H9 (cell line): Measurements from ENCODE around the gene RAB26. TPM values are rescaled to one million over a fixed set of nuclear protein-coding genes. Genes with fewer than 3 reads are reported as not detected.

Experiments used
- DNase-seq: peaks from one replicate; pipeline ENCODE4 v3.0.0-alpha.2; 2017
- H2AFZ ChIP-seq: one replicate; pipeline ENCODE4 v1.6.1; 2013; ENCODE audit warnings: mild to moderate bottlenecking, low read length, control low read depth, moderate library complexity
- H2AK5ac ChIP-seq: 2 replicates; pipeline ENCODE4 v1.6.1; 2013; ENCODE audit warnings: low read length, control low read depth, mixed read lengths; ENCODE audit not compliant: insufficient read length
- H2BK120ac ChIP-seq: one replicate; pipeline ENCODE4 v1.6.1; 2013; ENCODE audit warnings: low read depth, mild to moderate bottlenecking, low read length, control low read depth, inconsistent platforms; ENCODE audit not compliant: poor library complexity, severe bottlenecking
- H2BK12ac ChIP-seq: 2 replicates; pipeline ENCODE4 v1.6.1; 2013; ENCODE audit warnings: low read length, control low read depth, mixed read lengths, low read depth; ENCODE audit not compliant: insufficient read length
- H2BK15ac ChIP-seq: 2 replicates; pipeline ENCODE4 v1.6.1; 2013; ENCODE audit warnings: low read depth, low read length, control low read depth
- H2BK20ac ChIP-seq: one replicate; pipeline ENCODE4 v1.6.1; 2013; ENCODE audit warnings: low read depth, mild to moderate bottlenecking, low read length, control low read depth, inconsistent platforms; ENCODE audit not compliant: poor library complexity, severe bottlenecking
- H2BK5ac ChIP-seq: 2 replicates; pipeline ENCODE4 v1.6.1; 2013; ENCODE audit warnings: low read length, control low read depth, mixed read lengths; ENCODE audit not compliant: insufficient read length
- H3K14ac ChIP-seq: 2 replicates; pipeline ENCODE4 v1.6.1; 2013; ENCODE audit warnings: low read length, control low read depth; ENCODE audit not compliant: insufficient read depth
- H3K18ac ChIP-seq: 2 replicates; pipeline ENCODE4 v1.6.1; 2013; ENCODE audit warnings: low read depth, mild to moderate bottlenecking, mixed read lengths, low read length, control low read depth; ENCODE audit not compliant: insufficient read length
- H3K23ac ChIP-seq: 2 replicates; pipeline ENCODE4 v1.6.1; 2013; ENCODE audit warnings: low read length, control low read depth, mixed read lengths, low read depth; ENCODE audit not compliant: insufficient read length
- H3K23me2 ChIP-seq: 2 replicates; pipeline ENCODE4 v1.6.1; 2013; ENCODE audit warnings: low read depth, mild to moderate bottlenecking, mixed read lengths, low read length, control low read depth; ENCODE audit not compliant: insufficient read length, poor library complexity, severe bottlenecking
- H3K27ac ChIP-seq: 2 replicates; pipeline ENCODE4 v1.5.1; 2013; ENCODE audit warnings: low read length, control low read depth, mixed read lengths, low read depth; ENCODE audit not compliant: insufficient read length
- H3K27me3 ChIP-seq: 2 replicates; pipeline ENCODE4 v1.6.1; 2013; ENCODE audit warnings: low read length, control low read depth, inconsistent platforms; ENCODE audit not compliant: insufficient read depth
- H3K4ac ChIP-seq: 2 replicates; pipeline ENCODE4 v1.6.1; 2013; ENCODE audit warnings: low read depth, mild to moderate bottlenecking, control low read depth, inconsistent platforms, low read length, moderate library complexity
- H3K4me1 ChIP-seq: 2 replicates; pipeline ENCODE4 v1.6.1; 2013; ENCODE audit warnings: low read length, control low read depth, inconsistent platforms; ENCODE audit not compliant: insufficient read depth
- H3K4me2 ChIP-seq: 2 replicates; pipeline ENCODE4 v1.6.1; 2013; ENCODE audit warnings: low read length, control low read depth, mixed read lengths; ENCODE audit not compliant: insufficient read length, insufficient read depth
- H3K56ac ChIP-seq: 2 replicates; pipeline ENCODE4 v1.6.1; 2013; ENCODE audit warnings: low read depth, mild to moderate bottlenecking, mixed read lengths, low read length, control low read depth; ENCODE audit not compliant: insufficient read length
- H3K79me1 ChIP-seq: 2 replicates; pipeline ENCODE4 v1.6.1; 2013; ENCODE audit warnings: low read depth, mild to moderate bottlenecking, moderate library complexity, low read length, control low read depth, inconsistent platforms; ENCODE audit not compliant: insufficient read depth, poor library complexity, severe bottlenecking
- H3K79me2 ChIP-seq: 2 replicates; pipeline ENCODE4 v1.6.1; 2013; ENCODE audit warnings: low read length, control low read depth, inconsistent platforms; ENCODE audit not compliant: insufficient read depth
- H3K9ac ChIP-seq: 2 replicates; pipeline ENCODE4 v1.6.1; 2013; ENCODE audit warnings: low read length, control low read depth, mixed read lengths; ENCODE audit not compliant: insufficient read length; ENCODE audit errors: extremely low read depth
- H3K9me3 ChIP-seq: one replicate; pipeline ENCODE4 v1.6.1; 2013; ENCODE audit warnings: low read depth, low read length, inconsistent platforms; ENCODE audit not compliant: control insufficient read depth
- H3T11ph ChIP-seq: one replicate; pipeline ENCODE4 v1.6.1; 2013; ENCODE audit warnings: mild to moderate bottlenecking, low read length, control low read depth, inconsistent platforms
- H4K20me1 ChIP-seq: one replicate; pipeline ENCODE4 v1.6.1; 2013; ENCODE audit not compliant: control insufficient read depth, insufficient read length, insufficient read depth
- H4K5ac ChIP-seq: 2 replicates; pipeline ENCODE4 v1.6.1; 2013; ENCODE audit warnings: low read depth, mild to moderate bottlenecking, mixed read lengths, low read length, control low read depth; ENCODE audit not compliant: insufficient read length
- H4K8ac ChIP-seq: replicated peaks from 2 replicates; pipeline ENCODE4 v1.6.1; 2013; ENCODE audit warnings: low read length, control low read depth, mixed read lengths, low read depth; ENCODE audit not compliant: insufficient read length
- H4K91ac ChIP-seq: 2 replicates; pipeline ENCODE4 v1.6.1; 2013; ENCODE audit warnings: low read depth, mild to moderate bottlenecking, moderate library complexity, mixed read lengths, low read length, control low read depth; ENCODE audit not compliant: insufficient read length
- H3K27ac Mint-ChIP-seq, 3 experiments: 2 replicates in 2 of 3; 3 replicates in 1 of 3; pipeline ENCODE4 v1.8.0; 2020 to 2021; ENCODE audit warnings: mixed read lengths in 3 of 3, mild to moderate bottlenecking in 1 of 3, moderate library complexity in 1 of 3
- H3K27me3 Mint-ChIP-seq: 2 replicates; pipeline ENCODE4 v1.8.0; 2021; ENCODE audit warnings: low read depth, mild to moderate bottlenecking, moderate library complexity, mixed read lengths
- H3K36me3 Mint-ChIP-seq, 3 experiments: 2 replicates in 2 of 3; 3 replicates in 1 of 3; pipeline ENCODE4 v1.8.0; 2020 to 2021; ENCODE audit warnings: low read depth in 3 of 3, mixed read lengths in 3 of 3; ENCODE audit not compliant: insufficient read depth in 1 of 3
- H3K4me1 Mint-ChIP-seq, 2 experiments: 2 replicates each; pipeline ENCODE4 v1.8.0; 2020; ENCODE audit warnings: mixed read lengths in 2 of 2
- H3K4me3 Mint-ChIP-seq, 2 experiments: 2 replicates in 1 of 2; 3 replicates in 1 of 2; pipeline ENCODE4 v1.8.0; 2020 to 2021; ENCODE audit warnings: mild to moderate bottlenecking in 2 of 2, mixed read lengths in 2 of 2, moderate library complexity in 1 of 2
- H3K9me3 Mint-ChIP-seq, 2 experiments: 2 replicates in 1 of 2; 3 replicates in 1 of 2; pipeline ENCODE4 v1.8.0; 2020; ENCODE audit warnings: mild to moderate bottlenecking in 2 of 2, mixed read lengths in 2 of 2, moderate library complexity in 1 of 2
- CTCF ChIP-seq: fragments of 200-600 bp; sonication (generic); conservative IDR thresholded peaks from 3 replicates; pipeline ENCODE4 v1.8.0; 2021; ENCODE audit warnings: antibody characterized with exemption, mild to moderate bottlenecking
- WGBS: extraction: QIAGEN DNeasy Blood & Tissue Kit; methylation state at CpG from one replicate; pipeline ENCODE4 v1.1.7; 2013; ENCODE audit warnings: missing lambda C conversion rate, low lambda C conversion rate, mixed read lengths; ENCODE audit not compliant: insufficient read length; ENCODE audit errors: extremely low coverage; 5-methylcytosine and 5-hydroxymethylcytosine counted together
- total RNA-seq: library from RNA; stranded (reverse); gene quantifications from 2 replicates; pipeline ENCODE4 v1.2.1, GENCODE V29; 2021

Gene RAB26
- total RNA-seq, 1 experiment from 2014 or later: 2.4 TPM

DNA sequence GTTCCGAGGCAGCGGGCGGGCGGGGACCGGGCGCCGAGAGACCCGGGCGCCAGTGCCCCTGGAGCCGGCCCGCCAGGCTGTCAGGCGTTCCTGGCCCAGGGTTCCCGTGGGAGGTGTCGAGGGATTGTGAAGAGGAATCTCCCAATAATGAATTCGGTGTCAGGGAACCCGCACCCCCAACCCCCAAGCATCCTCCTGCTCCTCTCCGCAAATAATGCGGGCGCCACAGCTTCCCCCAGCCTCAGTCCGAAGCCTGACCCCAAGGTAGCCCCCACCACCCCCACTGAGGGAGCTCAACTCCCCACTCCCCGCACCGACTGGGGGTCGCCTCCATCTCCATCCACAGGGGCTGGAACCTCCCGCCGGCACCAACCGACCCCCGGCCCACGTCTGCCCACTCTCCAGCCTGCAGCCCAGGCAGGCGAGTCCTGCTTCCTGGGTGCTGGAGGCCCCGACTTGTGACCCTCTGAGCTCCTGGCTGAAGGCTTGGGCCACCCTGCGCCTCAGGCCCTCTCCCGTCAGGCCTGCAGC lies 48.6 kb downstream of the RAB26 start:
- WGBS: no CpG with 5 or more reads among the region's 32 CpGs
- Histone ChIP-seq H3K56ac (no peak overlapping the region), H2BK20ac (no peak overlapping the region), H2AK5ac (no peak overlapping the region), H3K23ac (no peak overlapping the region), H4K5ac (no peak overlapping the region), H4K20me1 (no peaks in the 10 kb centered on the region), H3T11ph (no peak overlapping the region), H3K79me2 (no peaks in the 10 kb centered on the region), H3K27ac (no peak overlapping the region), H4K91ac (no peak overlapping the region), H3K4ac (no peak overlapping the region), H2AFZ (no peak overlapping the region), H3K9ac (no peak overlapping the region), H3K14ac (no peak overlapping the region), H2BK12ac (no peak overlapping the region), H2BK15ac (no peak overlapping the region), H3K18ac (no peak overlapping the region), H2BK5ac (no peak overlapping the region), H3K79me1 (no peaks in the 10 kb centered on the region), H3K4me2 (peak overlapping the region; percentile 17), H4K8ac (no peak overlapping the region), H3K4me1 (no peaks in the 10 kb centered on the region), H3K27me3 (peaks cover 8% of the 10 kb centered on the region; the same call in 1 of the 2 replicates), H3K23me2 (peaks cover 7% of the 10 kb centered on the region), H2BK120ac (no peak overlapping the region), H3K9me3 (no peaks in the 10 kb centered on the region)
- H3K4me3 Mint-ChIP-seq: peak overlapping the region; percentile 54 to 73
- no peak for DNase-seq
- H3K27ac Mint-ChIP-seq: no peak overlapping the region
- peaks cover 4% of the 10 kb centered on the region in 2 experiments; a peak in 1 of 4 replicates for H3K4me1 Mint-ChIP-seq
- TF ChIP-seq CTCF: no peak
- no peaks in the 10 kb centered on the region for H3K9me3 Mint-ChIP-seq
- H3K27me3 Mint-ChIP-seq: peaks cover 53% of the 10 kb centered on the region
- no peaks in the 10 kb centered on the region for H3K36me3 Mint-ChIP-seq
